HepG2 (cell line): Measurements from ENCODE around the gene SOS2. TPM values are rescaled to one million over a fixed set of nuclear protein-coding genes. Genes with fewer than 3 reads are reported as not detected.
A peak's percentile ranks its signal among the peaks of the same experiment; 100 is the strongest.

Experiments used
- FOXC1 ChIP-seq: sonication (generic); formaldehyde crosslinking; IDR thresholded peaks from 2 replicates; pipeline ENCODE4 v1.8.0; 2022; ENCODE audit warnings: mild to moderate bottlenecking, missing genetic modification reagents, borderline replicate concordance
- HHEX ChIP-seq: IDR thresholded peaks from 2 replicates; pipeline ENCODE4 v1.6.1; 2016; ENCODE audit warnings: control low read depth
- JUN ChIP-seq: sonication (generic); formaldehyde crosslinking; IDR thresholded peaks from 2 replicates; pipeline ENCODE4 v1.4.0; 2020; ENCODE audit warnings: mild to moderate bottlenecking, missing genetic modification reagents
- ZBTB21 ChIP-seq: sonication (generic); formaldehyde crosslinking; IDR thresholded peaks from 2 replicates; pipeline ENCODE4 v1.4.0; 2020; ENCODE audit warnings: missing genetic modification reagents
- ZNF296 ChIP-seq: sonication (generic); formaldehyde crosslinking; conservative IDR thresholded peaks from 2 replicates; pipeline ENCODE4 v1.5.0; 2020; ENCODE audit warnings: mild to moderate bottlenecking, missing genetic modification reagents
- ZNF569 ChIP-seq: sonication (generic); formaldehyde crosslinking; IDR thresholded peaks from 2 replicates; pipeline ENCODE4 v1.5.0; 2020; ENCODE audit warnings: mild to moderate bottlenecking, missing genetic modification reagents, moderate library complexity, borderline replicate concordance
- ZNF607 ChIP-seq: sonication (generic); formaldehyde crosslinking; IDR thresholded peaks from 2 replicates; pipeline ENCODE4 v1.5.1; 2020; ENCODE audit warnings: missing genetic modification reagents, mild to moderate bottlenecking, borderline replicate concordance
- ZNF747 ChIP-seq: sonication (generic); formaldehyde crosslinking; IDR thresholded peaks from 2 replicates; pipeline ENCODE4 v1.8.1; 2023; ENCODE audit warnings: missing genetic modification reagents, mild to moderate bottlenecking, borderline replicate concordance
- ZNF788 ChIP-seq: sonication (generic); formaldehyde crosslinking; IDR thresholded peaks from 2 replicates; pipeline ENCODE4 v1.5.0; 2020; ENCODE audit warnings: mild to moderate bottlenecking, missing genetic modification reagents, borderline replicate concordance
- polyA plus RNA-seq, 8 experiments: library from polyadenylated mRNA; depleted of rRNA in 3 of 8; stranded (reverse) in 7 of 8; unstranded in 1 of 8; fragments of >200 nt; fragmentation: Illumina TruSeq in 4 of 8; extraction: Trizol in 4 of 8; gene quantifications; 2 replicates each; pipeline versions ENCODE4 v1.2.1 to v1.2.3, GENCODE V29; 2011 to 2016; ENCODE audit warnings: low read depth in 4 of 8, missing spikeins in 1 of 8, mixed read lengths in 1 of 8; ENCODE audit not compliant: insufficient read depth in 1 of 8
- total RNA-seq, 5 experiments: library from RNA; depleted of rRNA; stranded (reverse); fragments of >200 nt; fragmentation: Illumina TruSeq; extraction: Trizol; gene quantifications; 2 replicates each; pipeline ENCODE4 v1.2.3, GENCODE V29; 2016; ENCODE audit warnings: low read depth in 1 of 5
- TF ChIP-seq, protein P1 (sequence below): sonication (generic); formaldehyde crosslinking; IDR thresholded peaks from 2 replicates; pipeline ENCODE4 v1.5.0; 2020; ENCODE audit warnings: mild to moderate bottlenecking, missing genetic modification reagents
- TF ChIP-seq, protein P2 (sequence below): IDR thresholded peaks from 2 replicates; pipeline ENCODE4 v1.6.1; 2016; ENCODE audit warnings: mild to moderate bottlenecking
- TF ChIP-seq, protein P3 (sequence below): sonication (generic); formaldehyde crosslinking; IDR thresholded peaks from 2 replicates; pipeline ENCODE4 v1.5.0; 2020; ENCODE audit warnings: missing genetic modification reagents
- TF ChIP-seq, protein P4 (sequence below): sonication (generic); formaldehyde crosslinking; conservative IDR thresholded peaks from 2 replicates; pipeline ENCODE4 v1.4.0; 2020; ENCODE audit warnings: missing genetic modification reagents
- TF ChIP-seq, protein P5 (sequence below): sonication (generic); formaldehyde crosslinking; IDR thresholded peaks from 2 replicates; pipeline ENCODE4 v1.4.0; 2020; ENCODE audit warnings: missing genetic modification reagents

Gene SOS2
- total and polyA plus RNA-seq, 2 of the 13 experiments (the other 11 are each of a cell fraction or from before 2014, with no cell fraction given) = 9.3 to 12.1 TPM

DNA sequence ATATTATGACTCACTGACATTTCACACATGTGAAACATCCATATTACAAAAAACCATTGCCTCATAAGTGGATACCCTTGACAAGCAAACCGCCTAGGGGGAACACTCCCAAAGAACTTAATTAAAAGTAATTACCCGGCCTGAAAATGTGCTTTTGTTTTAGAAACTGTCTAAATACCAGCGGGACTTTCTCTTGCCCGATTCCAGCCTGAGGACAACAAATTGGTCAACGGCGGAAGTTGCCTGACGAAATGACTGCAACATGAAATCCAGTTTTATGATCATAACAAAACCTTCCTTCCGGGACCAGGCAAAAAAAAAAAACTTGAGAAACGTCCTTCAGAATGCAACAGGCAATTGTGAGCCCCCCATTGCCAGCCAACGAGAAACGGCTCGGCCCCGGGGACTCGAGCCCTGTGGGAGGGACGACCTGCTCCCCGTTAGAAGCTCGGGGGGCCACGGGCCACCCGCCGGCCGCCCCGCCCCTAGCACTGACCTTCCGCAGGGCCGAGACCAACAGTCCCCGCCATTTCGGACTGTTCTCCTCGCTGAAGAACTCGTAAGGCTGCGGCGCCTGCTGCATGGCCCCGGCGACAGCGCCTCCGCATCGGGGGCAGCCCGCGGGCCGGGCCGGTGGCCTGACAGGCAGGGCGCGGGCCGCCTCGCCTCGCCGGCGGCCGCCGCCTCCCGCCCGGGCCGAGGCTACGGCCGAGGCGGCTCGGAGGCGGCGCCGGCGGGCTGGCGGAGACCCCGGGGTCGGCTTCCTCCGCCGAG lies 490 bp downstream of the SOS2 start (continued):
- TF ChIP-seq, protein P1, sequence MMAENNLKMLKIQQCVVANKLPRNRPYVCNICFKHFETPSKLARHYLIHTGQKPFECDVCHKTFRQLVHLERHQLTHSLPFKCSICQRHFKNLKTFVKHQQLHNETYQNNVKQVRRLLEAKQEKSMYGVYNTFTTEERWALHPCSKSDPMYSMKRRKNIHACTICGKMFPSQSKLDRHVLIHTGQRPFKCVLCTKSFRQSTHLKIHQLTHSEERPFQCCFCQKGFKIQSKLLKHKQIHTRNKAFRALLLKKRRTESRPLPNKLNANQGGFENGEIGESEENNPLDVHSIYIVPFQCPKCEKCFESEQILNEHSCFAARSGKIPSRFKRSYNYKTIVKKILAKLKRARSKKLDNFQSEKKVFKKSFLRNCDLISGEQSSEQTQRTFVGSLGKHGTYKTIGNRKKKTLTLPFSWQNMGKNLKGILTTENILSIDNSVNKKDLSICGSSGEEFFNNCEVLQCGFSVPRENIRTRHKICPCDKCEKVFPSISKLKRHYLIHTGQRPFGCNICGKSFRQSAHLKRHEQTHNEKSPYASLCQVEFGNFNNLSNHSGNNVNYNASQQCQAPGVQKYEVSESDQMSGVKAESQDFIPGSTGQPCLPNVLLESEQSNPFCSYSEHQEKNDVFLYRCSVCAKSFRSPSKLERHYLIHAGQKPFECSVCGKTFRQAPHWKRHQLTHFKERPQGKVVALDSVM (CRISPR knock-in tag) = no peak
- 0 out of 2 replicates have a peak, but pooled peaks have one; percentile 30 for TF ChIP-seq ZNF607 (CRISPR knock-in tag)
- TF ChIP-seq FOXC1 (CRISPR knock-in tag) = no peak; the same call in 1 of the 2 replicates
- TF ChIP-seq ZNF747 (CRISPR knock-in tag) = no peak
- no peak for TF ChIP-seq HHEX
- TF ChIP-seq JUN = no peak
- TF ChIP-seq, protein P2, sequence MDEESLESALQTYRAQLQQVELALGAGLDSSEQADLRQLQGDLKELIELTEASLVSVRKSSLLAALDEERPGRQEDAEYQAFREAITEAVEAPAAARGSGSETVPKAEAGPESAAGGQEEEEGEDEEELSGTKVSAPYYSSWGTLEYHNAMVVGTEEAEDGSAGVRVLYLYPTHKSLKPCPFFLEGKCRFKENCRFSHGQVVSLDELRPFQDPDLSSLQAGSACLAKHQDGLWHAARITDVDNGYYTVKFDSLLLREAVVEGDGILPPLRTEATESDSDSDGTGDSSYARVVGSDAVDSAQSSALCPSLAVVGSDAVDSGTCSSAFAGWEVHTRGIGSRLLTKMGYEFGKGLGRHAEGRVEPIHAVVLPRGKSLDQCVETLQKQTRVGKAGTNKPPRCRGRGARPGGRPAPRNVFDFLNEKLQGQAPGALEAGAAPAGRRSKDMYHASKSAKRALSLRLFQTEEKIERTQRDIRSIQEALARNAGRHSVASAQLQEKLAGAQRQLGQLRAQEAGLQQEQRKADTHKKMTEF (CRISPR knock-in tag) = 0 out of 2 replicates have a peak, but pooled peaks have one; percentile 10
- TF ChIP-seq, protein P3, sequence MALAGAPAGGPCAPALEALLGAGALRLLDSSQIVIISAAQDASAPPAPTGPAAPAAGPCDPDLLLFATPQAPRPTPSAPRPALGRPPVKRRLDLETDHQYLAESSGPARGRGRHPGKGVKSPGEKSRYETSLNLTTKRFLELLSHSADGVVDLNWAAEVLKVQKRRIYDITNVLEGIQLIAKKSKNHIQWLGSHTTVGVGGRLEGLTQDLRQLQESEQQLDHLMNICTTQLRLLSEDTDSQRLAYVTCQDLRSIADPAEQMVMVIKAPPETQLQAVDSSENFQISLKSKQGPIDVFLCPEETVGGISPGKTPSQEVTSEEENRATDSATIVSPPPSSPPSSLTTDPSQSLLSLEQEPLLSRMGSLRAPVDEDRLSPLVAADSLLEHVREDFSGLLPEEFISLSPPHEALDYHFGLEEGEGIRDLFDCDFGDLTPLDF (CRISPR knock-in tag) = no peak
- TF ChIP-seq ZNF569 = no peak
- 0 out of 2 replicates have a peak, but pooled peaks have one; percentile 27 for TF ChIP-seq ZBTB21 (CRISPR knock-in tag)
- no peak for TF ChIP-seq ZNF788 (CRISPR knock-in tag)
- TF ChIP-seq, protein P4, sequence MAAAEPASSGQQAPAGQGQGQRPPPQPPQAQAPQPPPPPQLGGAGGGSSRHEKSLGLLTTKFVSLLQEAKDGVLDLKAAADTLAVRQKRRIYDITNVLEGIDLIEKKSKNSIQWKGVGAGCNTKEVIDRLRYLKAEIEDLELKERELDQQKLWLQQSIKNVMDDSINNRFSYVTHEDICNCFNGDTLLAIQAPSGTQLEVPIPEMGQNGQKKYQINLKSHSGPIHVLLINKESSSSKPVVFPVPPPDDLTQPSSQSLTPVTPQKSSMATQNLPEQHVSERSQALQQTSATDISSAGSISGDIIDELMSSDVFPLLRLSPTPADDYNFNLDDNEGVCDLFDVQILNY (CRISPR knock-in tag) = no peak
- TF ChIP-seq, protein P5, sequence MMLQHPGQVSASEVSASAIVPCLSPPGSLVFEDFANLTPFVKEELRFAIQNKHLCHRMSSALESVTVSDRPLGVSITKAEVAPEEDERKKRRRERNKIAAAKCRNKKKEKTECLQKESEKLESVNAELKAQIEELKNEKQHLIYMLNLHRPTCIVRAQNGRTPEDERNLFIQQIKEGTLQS (CRISPR knock-in tag) = no peak
- TF ChIP-seq ZNF296 = no peak
